Pons (tissue), 1 donor: ENCODE results near the gene INVS.
"Not testable (repeated sequence)": the region's sequence is repeated elsewhere in the genome, so short reads cannot be mapped to it uniquely, and the experiment has no call there.

Experiments used
- DNase-seq: peaks from one replicate; pipeline ENCODE4 v3.0.0-alpha.2; 2016; ENCODE audit warnings: low spot score

Gene INVS

GRCh38 chr9:100126423-100126822, 27.4 kb downstream of the INVS start:
- DNase-seq, result no peak

GRCh38 chr9:100129772-100130171, 30.7 kb downstream of the INVS start:
- no peak for DNase-seq

GRCh38 chr9:100131216-100131615, 32.2 kb downstream of the INVS start:
- no peak for DNase-seq

GRCh38 chr9:100131875-100132430, 32.9 kb downstream of the INVS start:
- no peak for DNase-seq

- DNase-seq, result no peak
These were observed 35.7 kb downstream of the INVS start for GRCh38 chr9:100134731-100135130.

- DNase-seq, result not testable (repeated sequence)
These were observed 37.8 kb downstream of the INVS start for GRCh38 chr9:100136799-100137198.

GRCh38 chr9:100140303-100140702, 41.3 kb downstream of the INVS start:
- not testable (repeated sequence) for DNase-seq

GRCh38 chr9:100141862-100142261, 42.8 kb downstream of the INVS start:
- DNase-seq, result not testable (repeated sequence)

- not testable (repeated sequence) for DNase-seq
These were observed 46.3 kb downstream of the INVS start for GRCh38 chr9:100145167-100145934.

GRCh38 chr9:100145976-100146375, 46.9 kb downstream of the INVS start:
- DNase-seq, result not testable (repeated sequence)

GRCh38 chr9:100150214-100150613, 51.2 kb downstream of the INVS start:
- no peak for DNase-seq

GRCh38 chr9:100160021-100160420, 61.0 kb downstream of the INVS start:
- no peak for DNase-seq

GRCh38 chr9:100167176-100167575, 68.1 kb downstream of the INVS start:
- DNase-seq, result no peak

- DNase-seq, result no peak
These were observed 69.0 kb downstream of the INVS start for GRCh38 chr9:100167915-100168654.

- DNase-seq, result no peak
These were observed 71.0 kb downstream of the INVS start for GRCh38 chr9:100170085-100170484.

GRCh38 chr9:100170556-100170955, 71.5 kb downstream of the INVS start:
- DNase-seq, result no peak

- DNase-seq, result no peak
These were observed 87.3 kb downstream of the INVS start for GRCh38 chr9:100186356-100186755.

GRCh38 chr9:100190339-100190738, 91.3 kb downstream of the INVS start:
- DNase-seq, result no peak

- DNase-seq, result no peak
These were observed 92.2 kb downstream of the INVS start for GRCh38 chr9:100191264-100191663.

GRCh38 chr9:100193078-100193477, 94.0 kb downstream of the INVS start:
- no peak for DNase-seq

- no peak for DNase-seq
These were observed 97.2 kb downstream of the INVS start for GRCh38 chr9:100196215-100196614.

GRCh38 chr9:100196828-100197227, 97.8 kb downstream of the INVS start:
- DNase-seq, result no peak

- no peak for DNase-seq
These were observed 98.5 kb downstream of the INVS start for GRCh38 chr9:100197553-100197952.
